Cardiac muscle cell (in vitro differentiated cells and primary cell): Measurements from ENCODE around the gene TAL2. TPM values are rescaled to one million over a fixed set of nuclear protein-coding genes. Genes with fewer than 3 reads are reported as not detected.

Experiments
- DNase-seq, 2 donors: peaks; one replicate each; pipeline versions ENCODE4 v3.0.0 to v3.0.0-alpha.2; 2010 to 2017; ENCODE audit warnings: low read depth in 1 of 2, low spot score in 1 of 2
- H3K27ac ChIP-seq: fragments of 200-600 bp; sonication (generic); 2 replicates; pipeline ENCODE4 v1.5.1; 2016
- H3K27me3 ChIP-seq: fragments of 200-600 bp; sonication (generic); 2 replicates; pipeline ENCODE4 v1.6.0; 2016; ENCODE audit warnings: control low read depth
- H3K36me3 ChIP-seq: fragments of 200-600 bp; sonication (generic); 2 replicates; pipeline ENCODE4 v1.5.1; 2016; ENCODE audit warnings: control low read depth
- H3K4me1 ChIP-seq: fragments of 200-600 bp; sonication (generic); 2 replicates; pipeline ENCODE4 v1.8.1; 2017; ENCODE audit warnings: low read depth, mild to moderate bottlenecking, mixed run types
- H3K4me3 ChIP-seq: fragments of 200-600 bp; sonication (generic); 2 replicates; pipeline ENCODE4 v1.5.1; 2016; ENCODE audit warnings: mild to moderate bottlenecking
- H3K9me3 ChIP-seq: fragments of 200-600 bp; sonication (generic); 2 replicates; pipeline ENCODE4 v1.5.1; 2017; ENCODE audit warnings: low read depth, mild to moderate bottlenecking, control low read depth
- polyA plus RNA-seq: library from polyadenylated mRNA; unstranded; fragments of >200 nt; fragmentation: Nextera tagmentation; extraction: Ambion mirVana; gene quantifications from 2 replicates; pipeline ENCODE4 v1.2.1, GENCODE V29; 2016
- total RNA-seq: library from RNA; depleted of rRNA; stranded (reverse); fragments of >200 nt; gene quantifications from 2 replicates; pipeline ENCODE4 v1.2.3, GENCODE V29; 2016
- TF ChIP-seq, protein P1 (sequence below): IDR thresholded peaks from 2 replicates; pipeline ENCODE4 v1.5.1; 2012; ENCODE audit warnings: low read depth, mild to moderate bottlenecking, low read length

The TAL2 gene
- total and polyA plus RNA-seq, 2 experiments from 2014 or later = 0.73 TPM; not detected in 1

GRCh38 chr9:105636331-105636730 is 25.9 kb upstream of the TAL2 start:
- Histone ChIP-seq H3K27me3 (no peaks in the 10 kb centered on the region), H3K4me1 (no peaks in the 10 kb centered on the region), H3K9me3 (no peaks in the 10 kb centered on the region), H3K27ac (no peak overlapping the region), H3K36me3 (peaks cover 3% of the 10 kb centered on the region), H3K4me3 (no peak overlapping the region)
- no peak for DNase-seq
- TF ChIP-seq, protein P1, sequence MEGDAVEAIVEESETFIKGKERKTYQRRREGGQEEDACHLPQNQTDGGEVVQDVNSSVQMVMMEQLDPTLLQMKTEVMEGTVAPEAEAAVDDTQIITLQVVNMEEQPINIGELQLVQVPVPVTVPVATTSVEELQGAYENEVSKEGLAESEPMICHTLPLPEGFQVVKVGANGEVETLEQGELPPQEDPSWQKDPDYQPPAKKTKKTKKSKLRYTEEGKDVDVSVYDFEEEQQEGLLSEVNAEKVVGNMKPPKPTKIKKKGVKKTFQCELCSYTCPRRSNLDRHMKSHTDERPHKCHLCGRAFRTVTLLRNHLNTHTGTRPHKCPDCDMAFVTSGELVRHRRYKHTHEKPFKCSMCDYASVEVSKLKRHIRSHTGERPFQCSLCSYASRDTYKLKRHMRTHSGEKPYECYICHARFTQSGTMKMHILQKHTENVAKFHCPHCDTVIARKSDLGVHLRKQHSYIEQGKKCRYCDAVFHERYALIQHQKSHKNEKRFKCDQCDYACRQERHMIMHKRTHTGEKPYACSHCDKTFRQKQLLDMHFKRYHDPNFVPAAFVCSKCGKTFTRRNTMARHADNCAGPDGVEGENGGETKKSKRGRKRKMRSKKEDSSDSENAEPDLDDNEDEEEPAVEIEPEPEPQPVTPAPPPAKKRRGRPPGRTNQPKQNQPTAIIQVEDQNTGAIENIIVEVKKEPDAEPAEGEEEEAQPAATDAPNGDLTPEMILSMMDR = no peak

GRCh38 chr9:105637787-105638395 is 24.4 kb upstream of the TAL2 start:
- TF ChIP-seq, protein P1 = peak; percentile 53
- DNase-seq = peak in 1 of 2 donors; percentile 7
- no peaks in the 10 kb centered on the region for H3K9me3 ChIP-seq
- no peak overlapping the region for H3K27ac ChIP-seq
- H3K27me3 ChIP-seq = no peaks in the 10 kb centered on the region
- H3K4me3 ChIP-seq = no peak overlapping the region
- H3K36me3 ChIP-seq = peaks cover 3% of the 10 kb centered on the region
- H3K4me1 ChIP-seq = no peaks in the 10 kb centered on the region

DNA sequence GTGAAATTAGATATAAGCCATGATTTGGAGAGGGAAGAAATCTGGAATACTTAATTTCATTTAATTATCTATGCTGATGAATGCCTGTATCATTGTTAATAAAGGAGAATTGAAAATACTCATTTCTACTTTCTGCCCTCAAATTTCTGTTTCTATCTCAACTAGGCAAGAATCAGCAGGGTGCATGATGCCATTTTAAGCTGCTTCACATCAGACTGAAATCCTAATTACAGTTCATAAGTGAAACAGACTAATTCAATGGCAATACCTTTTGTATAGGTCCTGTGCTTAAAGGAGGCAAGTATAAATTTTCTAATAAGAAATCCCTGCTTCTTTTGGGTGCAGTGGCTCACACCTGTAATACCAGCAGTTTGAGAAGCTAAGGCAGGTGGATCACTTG is 22.3 kb upstream of the TAL2 start:
- no peaks in the 10 kb centered on the region for H3K36me3 ChIP-seq
- no peaks in the 10 kb centered on the region for H3K27me3 ChIP-seq
- no peak overlapping the region for H3K27ac ChIP-seq
- no peak for DNase-seq
- no peaks in the 10 kb centered on the region for H3K9me3 ChIP-seq
- TF ChIP-seq, protein P1 = no peak
- H3K4me1 ChIP-seq = no peaks in the 10 kb centered on the region
- no peak overlapping the region for H3K4me3 ChIP-seq

DNA sequence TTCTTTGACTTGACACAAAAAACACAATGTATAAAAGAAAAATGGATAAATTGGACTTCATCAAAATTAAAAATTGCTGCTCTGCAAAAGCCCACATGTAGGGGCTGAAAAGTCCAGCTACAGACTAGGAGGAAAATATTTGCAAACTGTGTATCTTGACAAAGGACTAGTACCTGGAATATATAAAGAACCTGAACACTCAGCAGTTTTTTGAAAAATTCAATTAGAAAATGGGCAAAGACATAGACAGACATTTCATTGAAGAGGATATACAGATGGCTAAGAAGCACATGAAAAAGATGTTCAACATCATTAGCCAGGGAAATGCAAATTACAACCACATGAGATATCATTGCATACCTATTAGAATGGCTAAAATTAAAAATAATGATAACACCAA is 18.5 kb upstream of the TAL2 start:
- no peaks in the 10 kb centered on the region for H3K27me3 ChIP-seq
- no peaks in the 10 kb centered on the region for H3K4me1 ChIP-seq
- no peak for DNase-seq
- H3K27ac ChIP-seq = no peak overlapping the region
- no peaks in the 10 kb centered on the region for H3K36me3 ChIP-seq
- TF ChIP-seq, protein P1 = no peak
- no peak overlapping the region for H3K4me3 ChIP-seq
- H3K9me3 ChIP-seq = no peaks in the 10 kb centered on the region

DNA sequence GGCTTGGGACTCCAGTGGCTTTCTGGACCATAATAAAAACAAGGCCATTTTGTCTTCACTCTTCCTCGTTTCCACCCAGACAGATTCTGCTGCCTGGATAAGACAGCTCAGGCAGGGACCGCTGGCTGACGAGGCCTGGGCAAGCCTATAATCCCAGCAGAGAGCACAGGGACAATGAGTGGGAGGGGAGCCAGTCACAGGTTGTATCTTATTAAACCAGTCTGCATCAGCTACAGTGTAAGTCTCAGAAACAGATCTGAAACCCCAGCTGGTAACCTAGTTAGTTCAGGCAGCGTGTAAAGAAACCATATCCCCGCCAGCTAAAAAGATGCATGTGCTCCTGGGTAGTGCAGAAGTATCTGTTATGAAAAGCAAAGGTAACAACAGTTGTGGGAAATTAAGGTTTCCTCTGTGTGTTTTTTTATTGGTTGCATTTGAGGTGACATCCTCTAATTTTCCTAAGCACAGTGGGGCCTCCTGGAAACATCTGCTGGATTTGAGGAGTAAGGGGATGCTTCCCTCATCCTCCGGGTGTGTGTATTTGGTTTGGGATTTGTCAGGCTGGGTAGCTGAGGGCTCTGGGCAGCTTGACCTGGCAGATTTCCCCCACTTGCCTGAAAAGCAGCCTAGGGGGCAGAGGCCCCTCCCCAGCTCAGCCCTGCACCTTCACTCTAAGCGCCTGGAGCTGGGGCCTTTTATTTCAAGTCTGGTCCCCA is 15.2 kb upstream of the TAL2 start:
- no peak for DNase-seq

More for the DNA sequence above, 15.2 kb upstream of the TAL2 start:
- no peaks in the 10 kb centered on the region for H3K4me1 ChIP-seq
- no peaks in the 10 kb centered on the region for H3K36me3 ChIP-seq
- H3K27ac ChIP-seq = no peak overlapping the region
- no peak overlapping the region for H3K4me3 ChIP-seq
- TF ChIP-seq, protein P1 = no peak
- H3K9me3 ChIP-seq = no peaks in the 10 kb centered on the region
- H3K27me3 ChIP-seq = peaks cover 3% of the 10 kb centered on the region
